ENCODE data around the gene SUMO1.

Gene SUMO1

GRCh38 chr2:202194418-202194817 lies 44.0 kb downstream of the SUMO1 start:
- no peak for DNase-seq

- no peak for DNase-seq
These were observed 44.5 kb downstream of the SUMO1 start for GRCh38 chr2:202193881-202194353.

- no peak for DNase-seq
These were observed 45.1 kb downstream of the SUMO1 start for GRCh38 chr2:202193305-202193704.

GRCh38 chr2:202187570-202187969 lies 50.8 kb downstream of the SUMO1 start:
- DNase-seq: no peak

- no peak for DNase-seq
These were observed 51.7 kb downstream of the SUMO1 start for GRCh38 chr2:202186641-202187202.

- no peak for DNase-seq
These were observed 53.2 kb downstream of the SUMO1 start for GRCh38 chr2:202185156-202185555.

- DNase-seq: no peak
These were observed 53.8 kb downstream of the SUMO1 start for GRCh38 chr2:202184557-202184956.

GRCh38 chr2:202178346-202178958 lies 59.9 kb downstream of the SUMO1 start:
- DNase-seq: peak; percentile 67

- DNase-seq: peak; percentile 77
These were observed 65.8 kb downstream of the SUMO1 start for GRCh38 chr2:202172439-202173211.

- no peak for DNase-seq
These were observed 67.1 kb downstream of the SUMO1 start for GRCh38 chr2:202171241-202171825.

GRCh38 chr2:202169832-202170424 lies 68.5 kb downstream of the SUMO1 start:
- no peak for DNase-seq

- no peak for DNase-seq
These were observed 69.3 kb downstream of the SUMO1 start for GRCh38 chr2:202169131-202169530.

- no peak for DNase-seq
These were observed 72.5 kb downstream of the SUMO1 start for GRCh38 chr2:202165945-202166344.

GRCh38 chr2:202165208-202165607 lies 73.2 kb downstream of the SUMO1 start:
- no peak for DNase-seq

GRCh38 chr2:202164411-202164810 lies 74.0 kb downstream of the SUMO1 start:
- DNase-seq: no peak

GRCh38 chr2:202161151-202161835 lies 77.1 kb downstream of the SUMO1 start:
- DNase-seq: no peak

GRCh38 chr2:202158796-202159195 lies 79.6 kb downstream of the SUMO1 start:
- DNase-seq: no peak

- no peak for DNase-seq
These were observed 81.0 kb downstream of the SUMO1 start for GRCh38 chr2:202157211-202157990.
